Measurements from ENCODE around the gene ITPRIP. TPM values are rescaled to one million over a fixed set of nuclear protein-coding genes. Genes with fewer than 3 reads are reported as not detected.

ITPRIP gene
- total and polyA plus RNA-seq, 12 donors: 17.5 to 87.2 (median 35.9) TPM

- no peak for TF ChIP-seq CTCF (IDR thresholded peaks at IDR 0.05)
- intact Hi-C loops (cut with DNase I): loop anchor here in 1 of 10 donors (10.0 kb wide), 1 partner anchor 419 kb away; the partner anchor contains the start of gene STN1
- Histone ChIP-seq H3K9me3 (no peaks in the 10 kb centered on the region), H3K4me1 (peaks cover 42 to 96% (median 79%) of the 10 kb centered on the region in 9 donors), H3K27me3 (no peaks in the 10 kb centered on the region), H3K36me3 (peaks cover 0 to 17% (median 0%) of the 10 kb centered on the region in 9 donors), H3K4me3 (peak overlapping the region in 2 of 10 donors; percentile 0 to 13), H3K27ac (peak overlapping the region; percentile 90 to 100 (median 99))
- WGBS, 2 donors: 50 to 51% methylated on average over 15 of the region's 15 CpGs
- ATAC-seq (no peak), DNase-seq (no peak)
These were observed 4.4 kb downstream of the ITPRIP start for GRCh38 chr10:104333728-104334373.

- Histone ChIP-seq H3K4me1 (peaks cover 44 to 98% (median 85%) of the 10 kb centered on the region in 9 donors), H3K4me3 (peak overlapping the region in 1 of 10 donors; percentile 4), H3K27ac (peak overlapping the region; percentile 90 to 100 (median 99)), H3K36me3 (peaks cover 0 to 17% (median 0%) of the 10 kb centered on the region in 9 donors), H3K27me3 (no peaks in the 10 kb centered on the region), H3K9me3 (no peaks in the 10 kb centered on the region)
- intact Hi-C loops (cut with DNase I): loop anchor here in 1 of 10 donors (10.0 kb wide), 1 partner anchor 418 kb away; the partner anchor contains the start of gene STN1
- 56 to 63% methylated on average over 13 of the region's 13 CpGs for WGBS, 2 donors
- DNase-seq (no peak), ATAC-seq (no peak)
- no peak for TF ChIP-seq CTCF (IDR thresholded peaks at IDR 0.05)
These were observed 5.1 kb downstream of the ITPRIP start for GRCh38 chr10:104333032-104333727.

GRCh38 chr10:104332243-104333031 lies 5.8 kb downstream of the ITPRIP start:
- Histone ChIP-seq H3K27ac (peak overlapping the region; percentile 90 to 100 (median 99)), H3K36me3 (peaks cover 0 to 17% (median 0%) of the 10 kb centered on the region in 9 donors), H3K27me3 (no peaks in the 10 kb centered on the region), H3K9me3 (no peaks in the 10 kb centered on the region), H3K4me1 (peaks cover 51 to 99% (median 93%) of the 10 kb centered on the region in 9 donors), H3K4me3 (peak overlapping the region in 1 of 10 donors; percentile 4)
- WGBS, 2 donors: 44 to 50% methylated on average over 11 of the region's 11 CpGs
- no peak for DNase-seq
- peak in 3 of 8 donors; percentile 9 to 23 (median 20) for ATAC-seq
- intact Hi-C loops (cut with DNase I): loop anchor here in 1 of 10 donors (10.0 kb wide), 1 partner anchor 418 kb away; the partner anchor contains the start of gene STN1
- TF ChIP-seq CTCF (IDR thresholded peaks at IDR 0.05): no peak

Data from heart right ventricle (tissue), 16 donors.